HG02642 (cell line): ENCODE measurements around the gene CWC27.

Experiments used
- ATAC-seq: cut with Tn5 transposase; IDR thresholded peaks from one replicate; pipeline ENCODE4 v1.9.1; 2021; ENCODE audit warnings: mild to moderate bottlenecking; ENCODE audit not compliant: unreplicated experiment, poor library complexity

The CWC27 gene

DNA sequence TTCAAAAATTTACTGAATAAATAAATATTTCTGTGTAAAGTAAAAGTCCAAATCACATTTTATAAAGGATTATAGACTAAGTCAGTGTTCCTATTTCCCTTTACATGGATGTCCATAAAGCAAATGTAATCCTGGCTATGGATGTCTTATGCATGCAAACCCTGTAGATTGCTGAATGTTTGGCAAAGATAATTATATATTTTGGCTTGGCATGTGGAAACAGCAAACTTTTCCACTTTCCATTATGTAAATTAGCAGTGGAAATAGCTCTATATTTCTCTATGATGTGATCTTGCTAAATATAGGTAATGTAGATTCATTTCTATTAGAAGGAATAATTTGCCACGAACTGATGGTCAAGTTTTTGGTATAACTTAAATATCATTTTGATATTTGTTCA lies 66.5 kb downstream of the CWC27 start:
- no peak for ATAC-seq

DNA sequence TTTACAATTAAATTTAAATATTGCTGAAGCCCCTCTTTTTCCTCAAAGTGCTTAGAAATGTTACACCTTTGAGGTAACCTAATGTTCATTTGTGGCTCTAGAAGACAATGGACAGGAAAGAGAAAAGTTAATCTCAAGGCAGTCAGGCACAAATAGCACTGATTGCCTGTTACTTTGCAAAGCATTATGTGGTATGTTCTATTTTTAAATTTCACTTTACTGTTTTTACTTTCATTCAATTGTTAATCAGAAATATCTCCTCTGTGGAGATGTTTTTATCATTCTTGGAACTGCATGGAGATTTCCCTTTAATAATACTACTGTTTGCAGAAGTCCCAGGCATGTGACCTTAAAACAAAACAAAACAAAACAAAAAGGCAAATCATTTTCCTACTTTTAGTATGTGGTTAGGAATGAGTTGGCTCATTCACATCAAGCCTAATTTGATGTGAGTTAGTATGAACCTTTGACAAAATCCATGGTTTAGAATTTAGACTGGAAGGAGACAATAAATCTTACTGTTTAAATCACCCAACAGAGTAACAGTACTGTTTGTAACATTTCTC lies 67.5 kb downstream of the CWC27 start:
- ATAC-seq, result no peak

DNA sequence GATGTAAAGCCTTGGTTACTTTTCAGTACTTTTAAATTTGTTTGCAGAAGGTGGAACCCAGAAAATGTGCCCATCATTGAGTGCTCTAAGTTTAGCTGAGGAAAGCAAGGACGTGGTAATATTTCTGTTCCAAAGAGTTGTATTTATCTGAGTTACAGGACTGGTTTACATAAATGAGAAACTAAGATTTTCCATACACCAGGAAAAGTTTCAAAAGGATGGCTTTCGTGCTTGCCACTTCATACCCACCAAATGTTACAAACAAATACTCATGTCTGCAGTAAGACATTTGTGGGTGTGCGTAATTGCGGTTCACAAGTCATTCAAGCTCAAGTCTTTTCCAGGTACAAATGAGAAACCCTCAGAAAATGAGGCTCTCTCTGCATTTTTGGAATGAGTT lies 68.1 kb downstream of the CWC27 start:
- ATAC-seq, result no peak

DNA sequence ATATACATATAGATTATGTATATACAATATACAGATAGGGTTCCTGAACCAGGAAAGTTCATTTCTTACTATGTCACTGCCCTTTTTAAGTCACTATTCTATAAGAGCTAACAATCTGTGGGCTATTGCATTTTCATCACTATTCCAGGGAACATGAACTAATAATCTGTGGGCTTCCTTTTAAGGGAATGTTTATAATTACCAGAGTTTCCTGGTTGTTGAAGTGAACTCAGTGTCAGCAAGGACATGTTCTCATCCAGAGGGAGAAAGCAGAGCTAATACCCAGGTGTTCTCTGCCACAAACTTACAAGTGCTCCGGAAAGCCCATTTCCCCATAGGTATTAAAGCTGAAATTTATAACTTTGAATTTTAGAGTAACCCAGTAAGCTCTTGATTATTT lies 69.6 kb downstream of the CWC27 start:
- ATAC-seq, result no peak

DNA sequence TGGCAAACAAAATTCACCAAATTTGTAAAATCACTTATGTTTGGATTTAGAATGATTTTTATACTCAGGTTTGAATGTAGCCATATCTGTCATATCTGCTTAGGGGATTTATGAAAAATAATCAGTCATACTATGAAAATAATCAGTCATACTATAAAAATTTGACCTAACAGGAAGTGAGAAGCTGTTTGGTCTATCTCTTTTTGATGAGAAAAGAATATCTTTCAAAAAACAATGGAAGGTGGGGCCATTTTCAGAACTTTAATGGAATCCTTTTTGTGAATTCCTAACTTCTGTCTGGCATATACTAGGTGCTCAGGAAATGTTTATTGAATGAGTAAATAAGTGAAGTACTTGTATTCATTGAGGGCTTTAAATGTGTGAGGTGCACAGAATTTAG lies 70.1 kb downstream of the CWC27 start:
- no peak for ATAC-seq

DNA sequence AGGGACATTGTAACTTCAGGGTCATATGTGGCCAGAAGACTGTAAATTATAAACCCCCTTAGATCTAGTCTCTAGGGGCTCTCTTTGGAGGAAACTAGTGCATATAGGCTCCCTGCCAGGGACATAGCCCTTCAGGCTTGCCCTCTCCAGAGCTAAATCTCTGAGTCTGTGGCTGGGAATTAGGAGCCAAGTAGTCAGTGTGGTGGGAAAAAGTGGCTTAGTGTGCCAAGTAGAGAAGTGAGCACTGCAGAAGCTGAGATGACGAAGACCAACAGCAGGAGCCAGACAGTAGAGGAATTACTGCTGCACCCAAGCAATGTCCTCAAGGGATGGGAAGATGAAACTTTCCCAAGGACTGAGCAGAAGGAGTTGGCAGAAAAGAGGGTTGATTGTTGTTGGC lies 71.2 kb downstream of the CWC27 start:
- ATAC-seq, result no peak

DNA sequence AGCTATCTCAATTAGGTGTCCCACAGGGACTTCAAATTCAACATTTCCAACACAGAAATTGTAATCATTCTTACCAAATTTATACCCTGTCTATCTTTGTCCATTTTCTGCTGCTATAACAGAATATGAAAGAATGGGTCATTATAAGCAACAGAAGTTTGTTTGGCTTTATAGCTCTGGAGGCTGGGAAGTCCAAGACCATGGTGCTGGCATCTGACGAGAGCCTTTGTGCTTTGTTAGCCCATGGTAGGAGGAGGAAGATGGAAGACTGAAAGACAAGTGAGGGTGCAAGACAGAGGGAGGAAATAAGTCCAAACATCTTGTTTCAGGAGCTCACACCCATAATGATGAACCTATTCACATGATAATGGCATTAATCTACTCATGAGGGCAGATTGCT lies 72.2 kb downstream of the CWC27 start:
- no peak for ATAC-seq

DNA sequence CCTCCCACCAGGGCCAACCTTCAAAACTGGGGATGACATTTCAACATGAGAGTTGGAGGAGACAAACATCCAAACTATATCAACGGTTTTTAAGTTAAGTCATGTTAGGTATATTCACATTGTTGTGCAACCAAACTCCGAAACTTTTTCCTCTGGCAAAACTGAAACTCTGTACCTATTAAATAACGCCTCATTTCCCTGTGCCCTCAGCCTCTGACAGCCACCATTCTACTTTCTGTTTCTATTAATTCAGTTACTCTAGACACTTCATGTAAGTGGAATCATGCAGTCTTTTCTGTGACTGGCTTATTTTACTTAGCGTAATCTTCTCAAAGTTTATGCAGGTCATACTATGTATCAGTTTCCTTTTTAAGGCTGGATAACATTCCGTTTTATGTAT lies 85.0 kb downstream of the CWC27 start:
- ATAC-seq, result no peak

DNA sequence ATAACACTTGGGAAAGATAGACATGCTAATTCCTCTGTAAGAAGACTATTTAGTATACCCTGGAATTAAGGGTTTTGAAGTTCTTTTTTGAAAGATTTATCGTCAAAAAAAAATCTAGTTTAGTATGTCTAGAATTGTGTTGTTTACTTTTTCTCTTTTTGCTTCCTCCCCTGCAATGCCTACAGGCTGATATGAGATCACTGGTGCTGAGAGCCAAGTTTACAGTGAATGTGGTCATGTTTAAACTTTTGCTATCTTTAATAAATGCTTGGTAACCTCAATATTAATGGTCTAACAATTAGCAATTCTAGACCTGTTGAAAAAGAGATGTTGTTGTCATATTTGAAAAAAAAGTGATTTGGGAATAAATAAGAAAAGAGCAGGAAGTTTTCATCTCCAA lies 86.1 kb downstream of the CWC27 start:
- ATAC-seq, result no peak

DNA sequence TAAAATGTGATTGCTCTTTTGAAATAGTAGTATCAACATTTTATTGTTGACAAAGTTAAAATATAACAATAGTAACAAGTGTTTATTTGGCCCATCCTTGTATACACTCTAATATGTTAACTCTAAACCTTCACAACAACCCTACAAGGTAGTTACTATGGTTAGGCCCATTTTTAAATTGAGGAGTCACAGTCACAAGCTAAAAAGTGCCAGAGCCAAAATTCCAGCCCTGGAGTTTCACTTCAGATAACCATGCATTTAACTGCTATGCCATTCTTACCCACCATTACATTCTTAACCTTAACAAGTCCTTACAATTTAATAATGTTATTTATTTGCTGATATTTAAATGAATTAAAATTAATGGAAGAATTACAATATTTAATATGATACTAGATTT lies 91.2 kb downstream of the CWC27 start:
- no peak for ATAC-seq

DNA sequence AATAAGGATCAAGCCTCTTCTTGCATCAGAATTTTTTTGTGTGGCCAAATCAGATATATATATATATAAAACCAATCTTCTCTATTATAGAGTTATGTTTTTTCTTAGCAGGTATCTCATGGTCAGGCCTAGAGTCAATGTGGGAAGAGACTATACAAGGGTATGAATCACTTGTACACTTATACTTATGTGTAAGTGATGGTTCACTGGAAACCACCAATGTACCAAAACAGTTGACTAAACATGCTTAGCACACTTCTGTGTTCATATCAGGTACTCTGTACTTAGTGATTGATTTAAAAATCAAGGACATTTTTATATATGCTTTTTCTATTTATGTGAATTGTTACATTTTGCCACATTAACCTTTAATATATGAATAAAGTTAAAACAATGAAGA lies 92.6 kb downstream of the CWC27 start:
- no peak for ATAC-seq

DNA sequence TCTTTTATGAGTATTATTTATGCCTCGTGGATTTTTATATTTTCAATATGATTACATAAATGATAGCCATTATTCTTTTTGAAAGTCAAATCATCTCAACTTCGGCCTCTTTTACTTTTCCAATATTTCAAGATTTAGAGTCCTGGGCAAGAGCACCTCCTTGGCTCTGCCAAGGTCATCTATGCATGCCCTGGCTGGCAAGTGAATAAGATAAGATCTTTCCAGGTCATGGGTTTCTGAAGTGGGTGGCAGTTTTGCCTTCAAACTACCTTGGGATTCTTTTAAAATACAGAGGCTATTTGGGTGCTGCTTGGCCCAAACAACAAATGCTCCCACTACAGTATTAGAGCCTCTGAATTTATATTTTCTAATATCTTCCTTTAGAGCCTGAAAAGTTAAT lies 95.4 kb downstream of the CWC27 start:
- ATAC-seq, result no peak

DNA sequence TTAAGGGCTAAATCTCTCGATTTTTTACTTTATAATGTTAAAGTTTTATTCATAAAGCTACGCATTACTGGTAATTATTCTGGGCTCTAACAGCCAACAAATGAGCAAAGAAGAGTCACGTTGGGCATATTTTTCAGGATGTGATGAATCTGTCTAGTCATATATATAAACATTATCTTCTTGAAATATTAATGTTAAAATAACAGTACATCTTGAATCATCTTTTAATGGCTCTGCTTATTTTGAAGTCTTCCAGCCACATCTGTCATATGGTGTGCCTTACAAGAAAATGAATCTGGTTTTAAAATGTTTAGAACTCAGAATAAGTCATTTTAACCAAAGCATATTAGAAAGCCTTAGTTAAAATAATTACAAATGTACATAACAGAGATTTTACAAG lies 96.9 kb downstream of the CWC27 start:
- ATAC-seq, result no peak

DNA sequence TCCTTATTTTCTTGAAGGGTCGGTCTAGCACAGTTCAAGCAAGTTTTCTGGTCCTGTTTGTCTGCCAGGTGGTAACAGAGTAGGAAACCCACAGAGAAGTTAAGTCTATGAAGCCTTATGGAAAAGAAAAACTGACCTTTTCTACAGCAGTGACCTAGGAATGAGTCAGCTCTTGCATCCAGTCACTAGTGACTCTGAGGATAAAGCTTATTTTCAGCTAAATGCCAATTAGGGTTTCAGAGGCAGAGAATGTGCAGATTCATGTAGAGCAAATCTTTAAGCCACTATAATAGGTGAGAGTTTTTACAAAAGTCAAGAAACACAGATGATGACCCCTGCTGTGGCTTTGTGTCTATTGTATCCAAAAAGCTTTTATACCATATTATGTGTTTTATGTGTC lies 100.7 kb downstream of the CWC27 start:
- ATAC-seq, result no peak

DNA sequence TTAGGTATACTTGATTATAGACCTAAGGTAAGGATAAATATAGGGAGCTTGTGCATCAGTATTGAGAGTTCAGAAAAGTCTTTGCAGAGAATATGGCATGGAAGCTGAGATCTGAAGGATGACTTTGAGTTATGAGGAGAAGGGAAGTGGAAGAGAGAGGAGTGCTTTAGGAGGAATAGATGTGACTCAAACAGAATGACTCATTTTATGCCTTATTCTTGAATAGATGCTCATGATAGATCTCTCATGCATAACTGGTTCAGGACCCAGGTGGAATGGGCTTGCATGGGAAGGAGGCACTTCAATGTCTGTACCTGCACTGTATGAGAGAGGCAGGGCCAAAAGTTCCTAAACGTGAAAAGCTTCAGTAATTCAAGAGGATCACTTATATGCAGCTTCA lies 103.3 kb downstream of the CWC27 start:
- ATAC-seq, result no peak

DNA sequence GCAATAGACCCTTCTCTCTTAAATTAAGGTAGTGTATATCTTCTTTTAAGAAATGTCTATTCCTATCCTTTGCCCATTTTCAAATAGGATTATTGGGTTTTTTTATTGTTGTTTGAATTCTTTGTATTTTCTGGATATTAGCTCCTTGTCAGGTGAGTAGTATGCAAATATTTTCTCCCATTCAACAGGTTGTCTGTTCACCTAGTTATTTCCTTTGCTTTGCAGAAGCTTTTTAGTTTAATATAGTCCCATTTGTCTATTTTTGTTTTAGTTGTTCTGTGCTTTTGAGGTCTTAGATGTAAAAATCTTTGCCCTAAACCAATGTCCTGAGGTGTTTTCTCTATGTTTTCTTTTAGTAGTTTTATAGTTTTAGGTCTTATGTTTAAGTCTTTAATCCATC lies 104.7 kb downstream of the CWC27 start:
- no peak for ATAC-seq

DNA sequence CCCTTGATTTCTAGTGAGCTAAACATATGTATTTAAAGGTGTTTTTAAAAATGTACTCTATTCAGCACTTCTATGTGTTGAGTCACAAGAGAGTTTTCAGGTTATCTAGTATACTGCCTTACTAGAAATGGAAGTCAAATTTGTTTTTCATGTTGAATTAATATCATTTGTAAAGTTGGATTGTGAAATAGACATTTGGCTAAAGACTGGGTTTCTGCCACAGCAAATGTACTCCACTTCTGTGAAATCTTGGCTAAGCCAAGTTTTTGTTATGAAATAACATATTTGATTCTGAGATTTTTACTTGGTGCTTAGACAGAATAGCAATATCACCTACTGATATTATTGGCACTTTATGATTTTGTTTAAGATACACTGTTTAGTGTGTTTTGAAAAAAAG lies 106.0 kb downstream of the CWC27 start:
- no peak for ATAC-seq

DNA sequence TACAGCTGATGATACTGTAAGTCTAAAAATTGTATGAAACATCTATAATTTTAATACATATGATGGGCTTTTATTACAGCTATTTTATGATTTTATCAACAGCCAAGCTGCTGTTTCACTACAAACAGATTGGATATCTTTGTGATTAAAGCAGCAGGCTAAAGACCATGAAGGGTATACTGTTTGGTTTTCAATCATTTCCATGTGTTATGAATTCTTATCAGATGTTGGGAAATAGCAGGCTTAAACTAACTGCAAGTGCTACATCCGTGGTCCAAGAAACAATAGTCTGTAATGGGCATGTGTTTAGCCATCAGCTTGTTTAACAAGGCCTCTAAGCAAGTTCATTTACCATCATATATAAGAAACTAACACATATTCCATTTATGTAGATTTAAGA lies 107.5 kb downstream of the CWC27 start:
- ATAC-seq, result no peak

DNA sequence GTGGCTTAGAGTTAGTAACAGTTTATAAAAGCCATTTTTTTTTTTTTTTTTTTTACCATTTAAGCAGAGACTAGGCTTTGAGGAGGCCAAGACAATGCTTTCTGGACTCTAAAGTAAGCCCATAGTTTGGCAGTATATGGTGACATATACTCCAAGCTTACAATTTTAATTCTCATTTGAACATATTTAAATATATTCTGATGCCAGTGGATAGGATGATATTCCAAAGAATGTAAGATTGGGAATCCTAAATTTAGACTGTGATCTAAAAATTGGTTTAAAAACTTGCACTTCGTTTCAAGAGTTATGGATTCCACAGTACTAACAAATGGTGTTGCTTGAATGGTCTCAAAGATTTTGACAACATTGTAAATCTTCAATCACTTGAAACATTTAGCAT lies 112.1 kb downstream of the CWC27 start:
- no peak for ATAC-seq

DNA sequence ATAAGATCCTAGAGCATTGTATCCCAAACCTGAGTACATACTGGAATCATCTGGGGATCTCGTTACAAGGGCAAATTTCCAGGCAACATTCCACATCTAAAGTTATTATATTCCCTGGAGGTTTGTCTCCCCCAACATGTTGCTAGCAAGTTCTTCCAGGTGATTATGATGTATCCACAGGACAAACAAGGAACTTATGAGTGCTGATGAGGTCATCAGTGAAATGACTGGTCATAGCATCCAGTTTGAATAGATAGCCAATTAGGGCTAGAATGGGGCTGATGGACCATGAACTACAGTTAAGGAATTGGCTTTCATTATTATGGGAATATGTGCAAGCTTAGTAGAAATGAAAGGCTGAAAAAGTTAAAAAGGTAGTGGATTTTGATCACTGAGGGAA lies 115.2 kb downstream of the CWC27 start:
- ATAC-seq, result no peak

DNA sequence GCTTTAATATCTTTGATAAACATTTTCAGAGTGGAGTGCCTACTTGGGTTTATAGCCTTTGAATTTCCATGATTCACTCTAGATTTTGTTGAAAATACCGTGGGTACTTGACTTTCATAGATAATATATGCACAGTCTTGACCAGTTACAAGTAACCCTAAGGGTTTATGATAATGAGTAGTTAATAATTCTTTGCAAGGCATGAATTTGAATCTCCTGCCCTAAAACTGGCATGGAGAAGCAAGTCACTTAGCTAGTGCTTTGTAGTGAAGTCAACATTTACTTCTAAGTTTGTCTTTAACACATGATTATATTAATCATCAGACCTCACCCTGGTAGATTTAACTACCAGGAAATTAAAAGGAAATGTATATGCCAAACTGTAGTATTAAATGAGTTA lies 115.8 kb downstream of the CWC27 start:
- no peak for ATAC-seq

DNA sequence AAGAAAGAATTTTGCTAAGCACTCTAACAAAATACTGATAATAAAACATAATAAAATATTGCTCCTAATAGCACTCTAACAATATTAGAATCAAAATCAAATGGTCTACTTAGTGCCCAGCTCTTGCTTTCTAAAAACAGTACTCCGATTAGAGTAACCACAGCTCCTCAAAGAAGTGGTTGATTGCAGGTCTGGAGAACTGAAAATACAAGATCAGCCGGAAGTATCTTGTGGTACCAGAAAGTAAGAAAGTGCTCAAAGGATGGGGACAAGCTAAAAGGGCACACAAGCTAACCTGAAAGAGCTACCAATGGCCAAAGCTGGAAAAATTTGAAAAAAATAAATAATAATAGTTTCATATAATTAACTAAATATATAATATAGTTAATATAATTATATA lies 119.2 kb downstream of the CWC27 start:
- ATAC-seq, result no peak

DNA sequence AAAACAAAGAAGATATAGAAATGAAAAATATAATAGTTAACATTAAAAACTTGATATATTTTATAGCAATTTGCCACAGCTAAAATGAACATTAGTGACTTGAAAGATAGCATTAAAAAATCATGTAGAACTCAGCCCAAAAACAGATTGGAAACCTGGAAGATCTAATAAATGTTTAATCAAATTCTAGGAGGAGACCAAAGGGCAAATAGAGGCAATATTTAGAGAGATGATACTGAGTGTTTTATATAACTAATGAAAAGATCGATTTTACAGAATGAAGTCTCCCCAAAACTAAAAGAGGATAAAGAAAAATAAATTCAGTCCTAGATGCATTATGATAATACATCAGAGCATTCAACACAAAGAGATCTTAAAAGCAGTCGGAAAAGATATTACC lies 127.0 kb downstream of the CWC27 start:
- ATAC-seq, result no peak
